ENCODE measurements around the gene FXYD3. TPM values are rescaled to one million over a fixed set of nuclear protein-coding genes. Genes with fewer than 3 reads are reported as not detected.
"Not testable (repeated sequence)": the region's sequence is repeated elsewhere in the genome, so short reads cannot be mapped to it uniquely, and the experiment has no call there.

FXYD3 gene
- total RNA-seq, 4 donors from 2014 or later = 391 to 630 (median 546) TPM

DNA sequence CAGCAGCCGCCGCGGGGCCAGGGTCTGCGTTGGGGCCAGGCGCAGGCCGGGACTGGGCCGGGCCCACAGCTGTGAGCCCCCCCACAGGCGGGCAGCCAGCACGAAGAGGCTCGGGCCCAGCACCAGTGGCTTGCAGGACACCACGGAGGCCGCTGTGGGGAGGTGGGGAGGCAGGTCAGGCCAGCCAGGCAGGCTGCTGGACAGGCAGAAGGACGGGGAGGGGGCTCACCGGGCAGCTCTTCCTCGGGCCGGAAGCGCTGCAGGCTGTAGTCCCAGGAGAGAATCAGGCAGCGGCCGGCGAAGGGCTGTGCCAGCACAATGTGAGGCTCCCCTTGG, 11.0 kb downstream of the FXYD3 start:
- no peak overlapping the region for H3K4me3 ChIP-seq (ENCODE audit: low read depth, poor library complexity, severe bottlenecking)
- intact Hi-C loops (cut with DNase I; ENCODE audit: low total_unique reads) = no loop called here
- no peak for DNase-seq (ENCODE audit: low spot score in 2 of 2)
- WGBS, 2 donors = 63 to 66% methylated on average over 13 to 17 of the region's 20 CpGs
- no peak for TF ChIP-seq POLR2A (IDR thresholded peaks at IDR 0.05)
- TF ChIP-seq, protein P1, sequence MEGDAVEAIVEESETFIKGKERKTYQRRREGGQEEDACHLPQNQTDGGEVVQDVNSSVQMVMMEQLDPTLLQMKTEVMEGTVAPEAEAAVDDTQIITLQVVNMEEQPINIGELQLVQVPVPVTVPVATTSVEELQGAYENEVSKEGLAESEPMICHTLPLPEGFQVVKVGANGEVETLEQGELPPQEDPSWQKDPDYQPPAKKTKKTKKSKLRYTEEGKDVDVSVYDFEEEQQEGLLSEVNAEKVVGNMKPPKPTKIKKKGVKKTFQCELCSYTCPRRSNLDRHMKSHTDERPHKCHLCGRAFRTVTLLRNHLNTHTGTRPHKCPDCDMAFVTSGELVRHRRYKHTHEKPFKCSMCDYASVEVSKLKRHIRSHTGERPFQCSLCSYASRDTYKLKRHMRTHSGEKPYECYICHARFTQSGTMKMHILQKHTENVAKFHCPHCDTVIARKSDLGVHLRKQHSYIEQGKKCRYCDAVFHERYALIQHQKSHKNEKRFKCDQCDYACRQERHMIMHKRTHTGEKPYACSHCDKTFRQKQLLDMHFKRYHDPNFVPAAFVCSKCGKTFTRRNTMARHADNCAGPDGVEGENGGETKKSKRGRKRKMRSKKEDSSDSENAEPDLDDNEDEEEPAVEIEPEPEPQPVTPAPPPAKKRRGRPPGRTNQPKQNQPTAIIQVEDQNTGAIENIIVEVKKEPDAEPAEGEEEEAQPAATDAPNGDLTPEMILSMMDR (IDR thresholded peaks at IDR 0.05) = no peak

GRCh38 chr19:35127871-35128270, 12.2 kb downstream of the FXYD3 start:
- 55 to 62% methylated on average over 7 of the region's 7 CpGs for WGBS, 2 donors
- DNase-seq (ENCODE audit: low spot score in 2 of 2) = no peak
- TF ChIP-seq, protein P1 (IDR thresholded peaks at IDR 0.05) = no peak
- TF ChIP-seq POLR2A (IDR thresholded peaks at IDR 0.05) = no peak
- no peak overlapping the region for H3K4me3 ChIP-seq (ENCODE audit: low read depth, poor library complexity, severe bottlenecking)
- intact Hi-C loops (cut with DNase I; ENCODE audit: low total_unique reads) = no loop called here

GRCh38 chr19:35128398-35129057, 12.9 kb downstream of the FXYD3 start:
- intact Hi-C loops (cut with DNase I; ENCODE audit: low total_unique reads) = no loop called here
- 86 to 90% methylated on average over 9 of the region's 9 CpGs for WGBS, 2 donors
- DNase-seq (ENCODE audit: low spot score in 2 of 2) = no peak
- no peak overlapping the region for H3K4me3 ChIP-seq (ENCODE audit: low read depth, poor library complexity, severe bottlenecking)
- TF ChIP-seq, protein P1 (IDR thresholded peaks at IDR 0.05) = no peak
- TF ChIP-seq POLR2A (IDR thresholded peaks at IDR 0.05) = no peak

DNA sequence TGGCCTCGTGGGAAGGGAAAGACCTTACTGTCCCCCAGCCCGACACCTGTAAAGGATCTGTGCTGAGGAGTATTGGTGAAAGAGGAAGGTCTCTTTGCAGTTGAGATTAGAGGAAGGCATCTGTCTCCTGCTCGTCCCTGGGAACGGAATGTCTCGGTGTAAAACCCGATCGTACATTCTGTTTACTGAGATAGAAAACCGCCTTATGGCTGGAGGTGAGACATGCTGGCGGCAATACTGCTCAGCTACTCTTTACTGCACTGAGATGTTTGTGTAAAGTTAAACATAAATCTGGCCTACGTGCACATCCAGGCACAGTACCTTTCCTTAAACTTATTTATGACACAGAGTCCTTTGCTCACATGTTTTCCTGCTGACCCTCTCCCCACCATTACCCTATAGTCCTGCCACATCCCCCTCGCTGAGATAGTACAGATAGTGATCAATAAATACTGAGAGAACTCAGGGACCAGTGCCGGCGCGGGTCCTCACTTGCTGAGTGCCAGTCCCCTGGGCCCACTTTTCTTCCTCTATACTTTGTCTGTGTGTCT, 14.2 kb downstream of the FXYD3 start:
- intact Hi-C loops (cut with DNase I; ENCODE audit: low total_unique reads) = loop anchor here (5.0 kb wide), 1 partner anchor 62 kb away; no protein-coding TSS in a partner anchor
- DNase-seq (ENCODE audit: low spot score in 2 of 2); H3K4me3 ChIP-seq (ENCODE audit: low read depth, poor library complexity, severe bottlenecking): not testable (repeated sequence)
- 73 to 77% methylated on average over 14 of the region's 14 CpGs for WGBS, 2 donors

GRCh38 chr19:35130761-35131720, 15.4 kb downstream of the FXYD3 start:
- no peak overlapping the region for H3K4me3 ChIP-seq (ENCODE audit: low read depth, poor library complexity, severe bottlenecking)

More at GRCh38 chr19:35130761-35131720, 15.4 kb downstream of the FXYD3 start:
- TF ChIP-seq, protein P1 (IDR thresholded peaks at IDR 0.05) = no peak
- TF ChIP-seq POLR2A (IDR thresholded peaks at IDR 0.05) = no peak
- no peak for DNase-seq (ENCODE audit: low spot score in 2 of 2)
- 62 to 65% methylated on average over 23 to 26 of the region's 31 CpGs for WGBS, 2 donors
- intact Hi-C loops (cut with DNase I; ENCODE audit: low total_unique reads) = loop anchor here (5.0 kb wide), 1 partner anchor 64 kb away; no protein-coding TSS in a partner anchor
